Vagina (tissue), 2 donors: Measurements from ENCODE around the gene CBFA2T3.

Source experiments
- POLR2A ChIP-seq, 2 donors: fragments of 450-650 bp; IDR thresholded peaks; one replicate each; pipeline ENCODE4 v1.6.1; 2017; ENCODE audit warnings: antibody characterized with exemption in 2 of 2, mild to moderate bottlenecking in 2 of 2, moderate library complexity in 2 of 2
- POLR2AphosphoS5 ChIP-seq, 2 donors: sonication (generic); formaldehyde crosslinking; IDR thresholded peaks; one replicate each; pipeline ENCODE4 v1.9.0; 2017; ENCODE audit warnings: antibody characterized with exemption in 2 of 2, mild to moderate bottlenecking in 2 of 2, low read depth in 1 of 2; ENCODE audit not compliant: insufficient read depth in 1 of 2

GRCh38 chr16:88957887-88958577 is 19.0 kb downstream of the CBFA2T3 start:
- TF ChIP-seq POLR2A (IDR thresholded peaks at IDR 0.05), result no peak
- TF ChIP-seq POLR2AphosphoS5 (IDR thresholded peaks at IDR 0.05; ENCODE audit: insufficient read depth in 1 of 2, low read depth in 1 of 2), result no peak
